ENCODE results near the gene GRIPAP1. TPM values are rescaled to one million over a fixed set of nuclear protein-coding genes. Genes with fewer than 3 reads are reported as not detected.

Gene GRIPAP1
- total RNA-seq, 1 donor from 2014 or later = 63.6 TPM

DNA sequence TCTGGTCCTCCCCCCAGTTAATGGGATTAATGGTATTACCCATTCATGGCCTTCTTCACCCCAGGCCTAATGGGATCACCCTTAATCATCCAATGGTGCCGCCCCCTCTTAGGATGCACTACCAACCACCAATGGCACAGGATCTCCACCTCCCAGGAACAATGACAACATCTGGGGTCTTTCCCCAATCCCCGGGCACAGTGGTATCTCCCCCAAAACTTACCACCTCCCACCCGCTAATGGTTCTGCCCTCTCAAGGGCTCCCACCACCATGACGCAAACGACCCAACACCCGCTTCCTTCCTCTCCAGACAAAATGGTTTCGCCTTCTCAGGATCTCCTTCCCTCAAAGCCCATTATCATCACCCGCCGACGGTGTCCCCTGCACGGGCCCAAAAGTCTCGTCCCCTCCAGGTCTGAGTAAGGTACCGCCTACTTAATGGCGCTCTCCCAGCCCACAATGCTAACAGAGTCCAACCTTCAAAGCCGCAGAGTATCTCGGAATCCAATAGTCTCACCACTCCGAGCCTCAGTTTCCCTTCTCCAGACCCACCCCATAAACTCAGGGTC, 458 bp downstream of the GRIPAP1 start:
- TF ChIP-seq, protein P1, sequence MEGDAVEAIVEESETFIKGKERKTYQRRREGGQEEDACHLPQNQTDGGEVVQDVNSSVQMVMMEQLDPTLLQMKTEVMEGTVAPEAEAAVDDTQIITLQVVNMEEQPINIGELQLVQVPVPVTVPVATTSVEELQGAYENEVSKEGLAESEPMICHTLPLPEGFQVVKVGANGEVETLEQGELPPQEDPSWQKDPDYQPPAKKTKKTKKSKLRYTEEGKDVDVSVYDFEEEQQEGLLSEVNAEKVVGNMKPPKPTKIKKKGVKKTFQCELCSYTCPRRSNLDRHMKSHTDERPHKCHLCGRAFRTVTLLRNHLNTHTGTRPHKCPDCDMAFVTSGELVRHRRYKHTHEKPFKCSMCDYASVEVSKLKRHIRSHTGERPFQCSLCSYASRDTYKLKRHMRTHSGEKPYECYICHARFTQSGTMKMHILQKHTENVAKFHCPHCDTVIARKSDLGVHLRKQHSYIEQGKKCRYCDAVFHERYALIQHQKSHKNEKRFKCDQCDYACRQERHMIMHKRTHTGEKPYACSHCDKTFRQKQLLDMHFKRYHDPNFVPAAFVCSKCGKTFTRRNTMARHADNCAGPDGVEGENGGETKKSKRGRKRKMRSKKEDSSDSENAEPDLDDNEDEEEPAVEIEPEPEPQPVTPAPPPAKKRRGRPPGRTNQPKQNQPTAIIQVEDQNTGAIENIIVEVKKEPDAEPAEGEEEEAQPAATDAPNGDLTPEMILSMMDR (IDR thresholded peaks at IDR 0.05; ENCODE audit: unreplicated experiment) = no peak
- peak; percentile 3 for DNase-seq (ENCODE audit: low spot score)
- peaks cover 27% of the 10 kb centered on the region for H3K4me1 Mint-ChIP-seq (ENCODE audit: unreplicated experiment)
- H3K36me3 Mint-ChIP-seq (ENCODE audit: low read depth, unreplicated experiment) = peaks cover 19% of the 10 kb centered on the region
- peaks cover 6% of the 10 kb centered on the region for H3K27me3 Mint-ChIP-seq (ENCODE audit: unreplicated experiment)
- peak overlapping the region; percentile 96 for H3K27ac Mint-ChIP-seq (ENCODE audit: unreplicated experiment)
- H3K4me3 Mint-ChIP-seq (ENCODE audit: unreplicated experiment) = peak overlapping the region; percentile 97
- no peaks in the 10 kb centered on the region for H3K9me3 Mint-ChIP-seq (ENCODE audit: unreplicated experiment)

DNA sequence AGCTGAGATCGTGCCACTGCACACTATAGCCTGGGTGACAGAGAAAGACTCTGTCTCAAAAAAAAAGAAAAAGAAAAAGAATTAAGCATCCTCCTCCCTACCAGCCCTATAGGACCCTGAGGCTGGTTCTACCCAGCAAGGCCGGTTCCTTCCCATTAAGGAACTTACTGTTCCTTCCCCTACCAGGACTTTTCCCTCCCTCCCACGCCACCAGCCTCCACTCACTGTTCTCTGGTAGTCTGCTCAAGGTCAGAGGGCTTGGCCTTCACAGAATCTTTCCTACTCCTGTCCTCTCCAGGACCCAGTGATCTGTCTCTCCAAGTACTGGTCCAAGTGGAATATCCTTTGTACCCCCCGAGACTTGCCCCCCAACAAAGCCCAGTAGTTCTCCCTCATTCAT, 1.4 kb downstream of the GRIPAP1 start:
- Mint-ChIP-seq H3K9me3 (ENCODE audit: unreplicated experiment) (no peaks in the 10 kb centered on the region), H3K27ac (ENCODE audit: unreplicated experiment) (no peak overlapping the region), H3K27me3 (ENCODE audit: unreplicated experiment) (peaks cover 8% of the 10 kb centered on the region), H3K36me3 (ENCODE audit: low read depth, unreplicated experiment) (peaks cover 20% of the 10 kb centered on the region), H3K4me1 (ENCODE audit: unreplicated experiment) (peaks cover 27% of the 10 kb centered on the region), H3K4me3 (ENCODE audit: unreplicated experiment) (peak overlapping the region; percentile 97)
- TF ChIP-seq, protein P1 (IDR thresholded peaks at IDR 0.05; ENCODE audit: unreplicated experiment) = no peak
- no peak for DNase-seq (ENCODE audit: low spot score)

DNA sequence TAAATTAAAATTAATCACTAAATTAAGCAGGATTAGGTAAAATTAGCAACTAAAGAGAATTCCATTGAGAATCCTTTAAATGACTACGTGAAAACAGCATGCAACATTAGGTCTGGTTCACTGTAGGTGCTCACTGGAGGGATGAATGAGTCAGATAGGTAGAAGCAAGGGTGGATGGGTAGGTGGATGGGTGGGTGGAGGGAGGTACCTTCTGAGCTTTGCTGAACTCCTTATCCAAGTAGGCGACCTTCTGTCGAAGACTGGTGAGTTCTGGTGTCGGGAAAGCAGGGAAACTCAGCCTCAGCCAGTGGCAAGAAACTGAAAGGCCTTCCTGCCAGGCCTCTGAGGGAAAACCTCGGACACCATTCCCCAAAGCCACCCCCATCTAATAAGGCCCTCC, 3.0 kb downstream of the GRIPAP1 start:
- DNase-seq (ENCODE audit: low spot score) = no peak
- no peaks in the 10 kb centered on the region for H3K9me3 Mint-ChIP-seq (ENCODE audit: unreplicated experiment)
- H3K27me3 Mint-ChIP-seq (ENCODE audit: unreplicated experiment) = peaks cover 8% of the 10 kb centered on the region
- H3K4me1 Mint-ChIP-seq (ENCODE audit: unreplicated experiment) = peaks cover 27% of the 10 kb centered on the region
- H3K36me3 Mint-ChIP-seq (ENCODE audit: low read depth, unreplicated experiment) = peaks cover 20% of the 10 kb centered on the region
- TF ChIP-seq, protein P1 (IDR thresholded peaks at IDR 0.05; ENCODE audit: unreplicated experiment) = no peak
- H3K4me3 Mint-ChIP-seq (ENCODE audit: unreplicated experiment) = no peak overlapping the region
- H3K27ac Mint-ChIP-seq (ENCODE audit: unreplicated experiment) = no peak overlapping the region

DNA sequence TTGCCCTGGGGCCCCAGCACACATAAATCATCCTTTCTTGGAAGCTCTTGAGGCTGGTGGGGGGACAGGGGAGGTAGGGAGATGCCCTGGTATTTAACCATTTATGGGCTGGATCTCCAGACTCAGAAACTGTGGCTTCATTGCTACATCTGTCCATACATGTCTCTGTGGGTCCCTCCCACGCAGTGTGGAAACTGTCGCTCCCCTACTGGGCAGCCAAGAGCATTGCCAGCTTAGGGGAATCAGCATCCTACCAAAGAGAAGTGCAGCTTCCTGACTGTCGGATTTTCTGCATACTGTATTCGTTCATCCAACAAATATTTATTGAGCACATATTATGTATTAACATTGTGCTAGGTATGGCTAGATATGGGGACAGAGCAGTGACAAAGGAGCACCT, 3.7 kb downstream of the GRIPAP1 start:
- no peaks in the 10 kb centered on the region for H3K9me3 Mint-ChIP-seq (ENCODE audit: unreplicated experiment)
- no peak for DNase-seq (ENCODE audit: low spot score)
- peaks cover 27% of the 10 kb centered on the region for H3K4me1 Mint-ChIP-seq (ENCODE audit: unreplicated experiment)
- no peak overlapping the region for H3K4me3 Mint-ChIP-seq (ENCODE audit: unreplicated experiment)
- TF ChIP-seq, protein P1 (IDR thresholded peaks at IDR 0.05; ENCODE audit: unreplicated experiment) = no peak
- H3K27ac Mint-ChIP-seq (ENCODE audit: unreplicated experiment) = no peak overlapping the region
- peaks cover 8% of the 10 kb centered on the region for H3K27me3 Mint-ChIP-seq (ENCODE audit: unreplicated experiment)
- H3K36me3 Mint-ChIP-seq (ENCODE audit: low read depth, unreplicated experiment) = peaks cover 20% of the 10 kb centered on the region

DNA sequence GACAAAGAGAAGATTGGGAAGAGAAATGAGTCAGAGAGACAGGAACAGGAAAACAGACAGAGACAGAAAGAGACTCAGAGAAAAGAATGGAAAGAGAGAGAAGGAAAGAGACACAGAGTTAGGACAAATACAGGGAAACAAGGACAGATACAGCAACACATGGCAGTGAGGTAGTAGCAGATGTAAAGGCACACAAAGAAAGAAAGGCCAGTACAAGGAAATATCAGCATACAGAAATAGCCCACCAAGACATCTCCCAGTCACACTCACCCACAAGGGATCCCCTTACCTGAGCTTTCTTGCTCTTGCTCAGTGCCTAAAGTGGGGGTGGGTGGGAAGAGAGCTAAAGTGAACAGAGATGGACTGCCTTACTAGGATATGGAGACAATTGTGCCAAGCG, 4.2 kb downstream of the GRIPAP1 start:
- H3K9me3 Mint-ChIP-seq (ENCODE audit: unreplicated experiment) = no peaks in the 10 kb centered on the region
- TF ChIP-seq, protein P1 (IDR thresholded peaks at IDR 0.05; ENCODE audit: unreplicated experiment) = no peak
- peak overlapping the region; percentile 19 for H3K4me3 Mint-ChIP-seq (ENCODE audit: unreplicated experiment)
- peaks cover 8% of the 10 kb centered on the region for H3K27me3 Mint-ChIP-seq (ENCODE audit: unreplicated experiment)
- peaks cover 20% of the 10 kb centered on the region for H3K36me3 Mint-ChIP-seq (ENCODE audit: low read depth, unreplicated experiment)
- peaks cover 27% of the 10 kb centered on the region for H3K4me1 Mint-ChIP-seq (ENCODE audit: unreplicated experiment)
- H3K27ac Mint-ChIP-seq (ENCODE audit: unreplicated experiment) = peak overlapping the region; percentile 20
- DNase-seq (ENCODE audit: low spot score) = no peak

Measured in endothelial cell (in vitro differentiated cells).